HCT116 (cell line): Measurements from ENCODE around the gene NRIP2. TPM values are rescaled to one million over a fixed set of nuclear protein-coding genes. Genes with fewer than 3 reads are reported as not detected.

Source experiments
- ATAC-seq: fragments of 200-7000 bp; cut with Tn5 transposase; 2 replicates; pipeline ENCODE4 v1.9.1; 2020; ENCODE audit warnings: mild to moderate bottlenecking, moderate library complexity
- BruUV-seq: library from RNA; stranded (reverse); fragments of 400-500 nt; replicated peaks from 2 replicates; lab custom pipeline; 2021; lab: Mats Ljungman, UMichigan
- CTCF ChIA-PET: fragments of 300-600 bp; sonication (Branson Sonifier 250); formaldehyde crosslinking; loops from one replicate; lab custom pipeline; 2021; ENCODE audit warnings: antibody characterized with exemption; lab: Charles Lee
- POLR2A ChIA-PET: fragments of 300-600, 350-600 bp; sonication (Branson Sonifier 250); formaldehyde crosslinking; loops from one replicate; lab custom pipeline; 2021; ENCODE audit warnings: antibody characterized with exemption; lab: Charles Lee
- RAD21 ChIA-PET, 2 experiments: fragments of 300-600 bp; sonication (Branson Sonifier 250); formaldehyde crosslinking; loops; one replicate each; lab custom pipeline; 2023; ENCODE audit warnings: low total read pairs in 2 of 2; ENCODE audit not compliant: uncharacterized antibody in 2 of 2, unreplicated experiment in 2 of 2, low non-redundant PET in 1 of 2; lab: Charles Lee
- DNase-seq: peaks from one replicate; pipeline ENCODE4 v3.0.0-alpha.2; 2010; ENCODE audit warnings: low read depth, low spot score
- H2AFZ ChIP-seq: fragments of 200-600 bp; shearing (Covaris generic), sonication (generic); 2 replicates; pipeline ENCODE4 v1.6.1; 2017; ENCODE audit warnings: low read depth, mixed run types, mixed read lengths, antibody characterized with exemption, low read length; ENCODE audit not compliant: poor library complexity, severe bottlenecking
- H3K27ac ChIP-seq: 2 replicates; pipeline ENCODE4 v1.5.1; 2012; ENCODE audit warnings: low read depth, low read length
- H3K27me3 ChIP-seq: fragments of 200-600 bp; sonication (generic); 2 replicates; pipeline ENCODE4 v1.6.1; 2016; ENCODE audit warnings: mixed run types, low read length, mixed read lengths; ENCODE audit not compliant: insufficient read depth
- H3K36me3 ChIP-seq, 2 experiments: fragments of 200-500 bp in 1 of 2; fragments of 200-600 bp in 1 of 2; sonication (Bioruptor generic) in 1 of 2; sonication (generic) in 1 of 2; 2 replicates each; pipeline versions ENCODE4 v1.5.1 to v1.6.1; 2014 to 2016; ENCODE audit warnings: low read length in 2 of 2, inconsistent platforms in 1 of 2, mixed read lengths in 1 of 2, mixed run types in 1 of 2; ENCODE audit not compliant: insufficient read depth in 2 of 2, control insufficient read depth in 1 of 2
- H3K4me1 ChIP-seq, 2 experiments: fragments of 200-600 bp in 1 of 2; sonication (generic) in 1 of 2; 2 replicates each; pipeline versions ENCODE4 v1.5.1 to v1.6.1; 2012 to 2017; ENCODE audit warnings: low read length in 2 of 2, inconsistent platforms in 1 of 2, mild to moderate bottlenecking in 1 of 2, mixed read lengths in 1 of 2, mixed run types in 1 of 2, moderate library complexity in 1 of 2; ENCODE audit not compliant: insufficient read depth in 2 of 2, control insufficient read depth in 1 of 2
- H3K4me2 ChIP-seq: fragments of 200-600 bp; sonication (generic); 2 replicates; pipeline ENCODE4 v1.6.1; 2017; ENCODE audit warnings: mixed run types, low read length, mixed read lengths
- H3K4me3 ChIP-seq, 2 experiments: fragments of 200-600 bp in 1 of 2; sonication (generic) in 1 of 2; replicated peaks in 1 of 2; 2 replicates each; pipeline ENCODE4 v1.5.1; 2011 to 2016; ENCODE audit warnings: low read length in 2 of 2, control low read depth in 1 of 2, low read depth in 1 of 2, mild to moderate bottlenecking in 1 of 2, mixed read lengths in 1 of 2, mixed run types in 1 of 2
- H3K79me2 ChIP-seq: fragments of 200-600 bp; sonication (generic); 2 replicates; pipeline ENCODE4 v1.6.1; 2017; ENCODE audit warnings: mild to moderate bottlenecking, mixed run types, low read length, moderate library complexity, mixed read lengths; ENCODE audit not compliant: insufficient read depth
- H3K9ac ChIP-seq: fragments of 200-600 bp; sonication (generic); 2 replicates; pipeline ENCODE4 v1.6.1; 2016; ENCODE audit warnings: low read length, mixed read lengths
- H3K9me2 ChIP-seq: fragments of 200-600 bp; sonication (generic), shearing (Covaris generic); 2 replicates; pipeline ENCODE4 v1.6.1; 2017; ENCODE audit warnings: mixed run types, mild to moderate bottlenecking, moderate library complexity; ENCODE audit not compliant: insufficient read depth
- H3K9me3 ChIP-seq, 2 experiments: fragments of 200-500 bp in 1 of 2; fragments of 200-600 bp in 1 of 2; sonication (Bioruptor generic) in 1 of 2; sonication (generic) in 1 of 2; 2 replicates each; pipeline ENCODE4 v1.6.1; 2014 to 2017; ENCODE audit warnings: low read length in 2 of 2, mixed read lengths in 2 of 2, inconsistent platforms in 1 of 2, low read depth in 1 of 2, mild to moderate bottlenecking in 1 of 2, mixed run types in 1 of 2, moderate library complexity in 1 of 2; ENCODE audit not compliant: control insufficient read depth in 1 of 2, insufficient read depth in 1 of 2
- H4K20me1 ChIP-seq: fragments of 200-600 bp; sonication (generic), shearing (Covaris generic); 2 replicates; pipeline ENCODE4 v1.6.1; 2017; ENCODE audit warnings: mixed run types, mild to moderate bottlenecking, moderate library complexity; ENCODE audit not compliant: insufficient read depth
- CBX3 ChIP-seq: IDR thresholded peaks from 2 replicates; pipeline ENCODE4 v1.6.1; 2012; ENCODE audit warnings: low read depth
- CEBPB ChIP-seq: IDR thresholded peaks from 2 replicates; pipeline ENCODE4 v1.6.1; 2012; ENCODE audit warnings: low read depth
- FOSL1 ChIP-seq: IDR thresholded peaks from 2 replicates; pipeline ENCODE4 v1.6.1; 2012; ENCODE audit warnings: low read depth
- JUND ChIP-seq: IDR thresholded peaks from 2 replicates; pipeline ENCODE4 v1.6.1; 2012
- MAX ChIP-seq: IDR thresholded peaks from 2 replicates; pipeline ENCODE4 v1.6.1; 2012
- POLR2A ChIP-seq: IDR thresholded peaks from 2 replicates; pipeline ENCODE4 v1.7.0; 2011; ENCODE audit warnings: borderline replicate concordance; ENCODE audit not compliant: insufficient read depth, insufficient read length; ENCODE audit errors: extremely low read depth
- POLR2AphosphoS5 ChIP-seq: IDR thresholded peaks from 2 replicates; pipeline ENCODE4 v1.6.1; 2011; ENCODE audit warnings: mild to moderate bottlenecking, low read depth, low read length, moderate library complexity
- RAD21 ChIP-seq: IDR thresholded peaks from 2 replicates; pipeline ENCODE4 v1.6.1; 2012; ENCODE audit warnings: low read depth, mild to moderate bottlenecking
- TCF7L2 ChIP-seq: IDR thresholded peaks from 2 replicates; pipeline ENCODE4 v1.7.0; 2011; ENCODE audit warnings: borderline replicate concordance, inconsistent platforms; ENCODE audit not compliant: insufficient read depth, insufficient read length; ENCODE audit errors: extremely low read depth
- YY1 ChIP-seq: IDR thresholded peaks from 2 replicates; pipeline ENCODE4 v1.6.1; 2011; ENCODE audit warnings: low read length, low read depth, moderate library complexity, mild to moderate bottlenecking; ENCODE audit not compliant: insufficient replicate concordance; ENCODE audit errors: extremely low read depth
- ZFX ChIP-seq: fragments of 450-650 bp; IDR thresholded peaks from 2 replicates; pipeline ENCODE4 v1.6.1; 2017
- intact Hi-C: fragments of 100-400 bp; cut with micrococcal nuclease; formaldehyde crosslinking; loops from 2 replicates; pipeline ENCODE4 v1.10.0; 2022
- total RNA-seq: library from RNA; stranded (reverse); gene quantifications from one replicate; pipeline ENCODE4 v1.2.1, GENCODE V29; 2021; ENCODE audit not compliant: unreplicated experiment
- TF ChIP-seq, protein P1 (sequence below): IDR thresholded peaks from 2 replicates; pipeline ENCODE4 v1.6.1; 2012; ENCODE audit warnings: low read depth

The NRIP2 gene
- total RNA-seq, 1 experiment from 2014 or later = not detected

DNA sequence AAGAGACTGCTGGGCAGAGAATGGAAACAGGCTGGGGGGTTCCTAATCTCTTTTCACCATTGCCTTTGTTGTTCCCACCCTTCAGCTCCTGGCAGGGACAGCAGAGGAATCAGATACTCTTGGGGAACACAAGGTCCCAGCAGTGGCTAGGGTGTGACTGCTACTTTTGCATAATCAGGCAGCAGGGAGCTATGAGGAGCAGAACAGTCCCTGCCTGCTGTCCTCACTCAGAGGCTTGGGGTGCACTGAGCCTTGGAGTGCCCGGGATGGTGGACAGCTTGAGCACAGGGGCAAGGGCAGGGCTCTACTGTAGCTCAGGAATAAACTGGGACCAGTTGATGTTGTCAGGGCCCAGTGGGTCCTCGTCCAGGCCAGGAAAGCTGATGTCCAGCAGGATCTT is 23.5 kb upstream of the NRIP2 start:
- intact Hi-C loops = no loop called here
- CTCF ChIA-PET = no interaction called here
- TF ChIP-seq CEBPB (no peak), YY1 (no peak), ZFX (no peak), JUND (no peak), FOSL1 (no peak), CBX3 (no peak), POLR2A (no peak), MAX (no peak), RAD21 (no peak), POLR2AphosphoS5 (no peak), TCF7L2 (no peak)
- TF ChIP-seq, protein P1, sequence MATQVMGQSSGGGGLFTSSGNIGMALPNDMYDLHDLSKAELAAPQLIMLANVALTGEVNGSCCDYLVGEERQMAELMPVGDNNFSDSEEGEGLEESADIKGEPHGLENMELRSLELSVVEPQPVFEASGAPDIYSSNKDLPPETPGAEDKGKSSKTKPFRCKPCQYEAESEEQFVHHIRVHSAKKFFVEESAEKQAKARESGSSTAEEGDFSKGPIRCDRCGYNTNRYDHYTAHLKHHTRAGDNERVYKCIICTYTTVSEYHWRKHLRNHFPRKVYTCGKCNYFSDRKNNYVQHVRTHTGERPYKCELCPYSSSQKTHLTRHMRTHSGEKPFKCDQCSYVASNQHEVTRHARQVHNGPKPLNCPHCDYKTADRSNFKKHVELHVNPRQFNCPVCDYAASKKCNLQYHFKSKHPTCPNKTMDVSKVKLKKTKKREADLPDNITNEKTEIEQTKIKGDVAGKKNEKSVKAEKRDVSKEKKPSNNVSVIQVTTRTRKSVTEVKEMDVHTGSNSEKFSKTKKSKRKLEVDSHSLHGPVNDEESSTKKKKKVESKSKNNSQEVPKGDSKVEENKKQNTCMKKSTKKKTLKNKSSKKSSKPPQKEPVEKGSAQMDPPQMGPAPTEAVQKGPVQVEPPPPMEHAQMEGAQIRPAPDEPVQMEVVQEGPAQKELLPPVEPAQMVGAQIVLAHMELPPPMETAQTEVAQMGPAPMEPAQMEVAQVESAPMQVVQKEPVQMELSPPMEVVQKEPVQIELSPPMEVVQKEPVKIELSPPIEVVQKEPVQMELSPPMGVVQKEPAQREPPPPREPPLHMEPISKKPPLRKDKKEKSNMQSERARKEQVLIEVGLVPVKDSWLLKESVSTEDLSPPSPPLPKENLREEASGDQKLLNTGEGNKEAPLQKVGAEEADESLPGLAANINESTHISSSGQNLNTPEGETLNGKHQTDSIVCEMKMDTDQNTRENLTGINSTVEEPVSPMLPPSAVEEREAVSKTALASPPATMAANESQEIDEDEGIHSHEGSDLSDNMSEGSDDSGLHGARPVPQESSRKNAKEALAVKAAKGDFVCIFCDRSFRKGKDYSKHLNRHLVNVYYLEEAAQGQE = no peak
- TF ChIP-seq, all 23 proteins: peak for 0
- H3K36me3 ChIP-seq = peaks cover 33 to 38% of the 10 kb centered on the region in 2 experiments; a peak in 3 of 4 replicates
- H3K9me2 ChIP-seq = no peaks in the 10 kb centered on the region
- BruUV-seq = no TSS peak
- H3K4me3 ChIP-seq = no peak overlapping the region
- ATAC-seq (no peak), DNase-seq (no peak)
- no peaks in the 10 kb centered on the region for H3K9me3 ChIP-seq
- no peak overlapping the region for H3K9ac ChIP-seq
- no peak overlapping the region for H2AFZ ChIP-seq
- ChIA-PET POLR2A (no interaction called here), RAD21 (no interaction called here)
- no peak overlapping the region for H3K4me2 ChIP-seq
- H3K27me3 ChIP-seq = no peaks in the 10 kb centered on the region
- H3K27ac ChIP-seq = no peak overlapping the region
- H3K4me1 ChIP-seq = peaks cover 0 to 3% of the 10 kb centered on the region in 2 experiments; a peak in 2 of 4 replicates
- H4K20me1 ChIP-seq = no peaks in the 10 kb centered on the region
- no peaks in the 10 kb centered on the region for H3K79me2 ChIP-seq
